Urothelium cell line (cell line): ENCODE measurements around the gene ITCH.

Experiments used
- DNase-seq: peaks from one replicate; pipeline ENCODE4 v3.0.0; 2011; ENCODE audit warnings: low spot score, mixed read lengths
- FAIRE-seq: peaks from 2 replicates; lab custom pipeline; 2011; peaks lifted over from hg19 to GRCh38; lab: Jason Lieb, UNC

The ITCH gene

GRCh38 chr20:34543463-34544056, 180.5 kb downstream of the ITCH start:
- no peak for DNase-seq
- no peak for FAIRE-seq

- FAIRE-seq, result no peak
- no peak for DNase-seq
Measured at GRCh38 chr20:34544109-34544796, 181.2 kb downstream of the ITCH start.

GRCh38 chr20:34546751-34547181, 183.7 kb downstream of the ITCH start:
- DNase-seq (no peak), FAIRE-seq (no peak)

GRCh38 chr20:34547844-34548613, 185.0 kb downstream of the ITCH start:
- FAIRE-seq, result no peak

GRCh38 chr20:34549291-34549928, 186.3 kb downstream of the ITCH start:
- FAIRE-seq (no peak), DNase-seq (no peak)

More at GRCh38 chr20:34547844-34548613, 185.0 kb downstream of the ITCH start:
- DNase-seq, result no peak

GRCh38 chr20:34549929-34550305, 186.8 kb downstream of the ITCH start:
- FAIRE-seq, result no peak
- DNase-seq, result no peak

GRCh38 chr20:34552569-34552968, 189.5 kb downstream of the ITCH start:
- DNase-seq, result no peak
- no peak for FAIRE-seq

GRCh38 chr20:34553366-34553867, 190.3 kb downstream of the ITCH start:
- no peak for DNase-seq
- FAIRE-seq, result no peak

- FAIRE-seq (no peak), DNase-seq (no peak)
Measured at GRCh38 chr20:34557936-34558319, 194.9 kb downstream of the ITCH start.

GRCh38 chr20:34558320-34559218, 195.5 kb downstream of the ITCH start, which contains the start of gene MAP1LC3A:
Gene MAP1LC3A, plus strand, starts transcription at chr20:34558718. Its CDS starts 151 bp downstream, at chr20:34558869.
- FAIRE-seq, result no peak

GRCh38 chr20:34559311-34560140, 196.5 kb downstream of the ITCH start:
- FAIRE-seq (no peak), DNase-seq (no peak)

More at GRCh38 chr20:34558320-34559218, 195.5 kb downstream of the ITCH start, which contains the start of gene MAP1LC3A:
- no peak for DNase-seq

GRCh38 chr20:34560141-34560523, 197.1 kb downstream of the ITCH start:
- DNase-seq (no peak), FAIRE-seq (no peak)

- FAIRE-seq (no peak), DNase-seq (no peak)
Measured at GRCh38 chr20:34560614-34561013, 197.5 kb downstream of the ITCH start.
